GM19351 (cell line): ENCODE measurements around the gene ZNF532.

ENCODE experiments used
- ATAC-seq: cut with Tn5 transposase; IDR thresholded peaks from one replicate; pipeline ENCODE4 v1.9.1; 2021; ENCODE audit warnings: mild to moderate bottlenecking, moderate library complexity; ENCODE audit not compliant: unreplicated experiment

The ZNF532 gene

DNA sequence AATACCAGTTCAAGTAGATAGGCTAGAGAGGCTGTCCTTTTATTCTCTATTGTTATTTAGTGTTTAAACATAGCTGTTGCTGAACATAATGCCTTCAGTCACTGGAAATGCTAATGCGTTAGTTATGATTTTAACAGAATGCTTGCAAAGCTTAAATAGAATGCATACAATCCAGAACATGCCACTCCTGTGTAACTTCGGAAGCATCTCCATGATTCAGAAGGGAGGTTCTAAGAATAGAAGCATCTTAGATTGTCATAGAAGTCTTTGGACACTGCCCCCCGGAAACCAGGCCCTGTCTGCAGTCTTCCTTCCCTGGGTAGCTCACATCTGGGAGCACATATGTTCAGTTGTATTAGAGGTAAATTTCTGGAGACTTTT lies 73.2 kb downstream of the ZNF532 start:
- no peak for ATAC-seq

DNA sequence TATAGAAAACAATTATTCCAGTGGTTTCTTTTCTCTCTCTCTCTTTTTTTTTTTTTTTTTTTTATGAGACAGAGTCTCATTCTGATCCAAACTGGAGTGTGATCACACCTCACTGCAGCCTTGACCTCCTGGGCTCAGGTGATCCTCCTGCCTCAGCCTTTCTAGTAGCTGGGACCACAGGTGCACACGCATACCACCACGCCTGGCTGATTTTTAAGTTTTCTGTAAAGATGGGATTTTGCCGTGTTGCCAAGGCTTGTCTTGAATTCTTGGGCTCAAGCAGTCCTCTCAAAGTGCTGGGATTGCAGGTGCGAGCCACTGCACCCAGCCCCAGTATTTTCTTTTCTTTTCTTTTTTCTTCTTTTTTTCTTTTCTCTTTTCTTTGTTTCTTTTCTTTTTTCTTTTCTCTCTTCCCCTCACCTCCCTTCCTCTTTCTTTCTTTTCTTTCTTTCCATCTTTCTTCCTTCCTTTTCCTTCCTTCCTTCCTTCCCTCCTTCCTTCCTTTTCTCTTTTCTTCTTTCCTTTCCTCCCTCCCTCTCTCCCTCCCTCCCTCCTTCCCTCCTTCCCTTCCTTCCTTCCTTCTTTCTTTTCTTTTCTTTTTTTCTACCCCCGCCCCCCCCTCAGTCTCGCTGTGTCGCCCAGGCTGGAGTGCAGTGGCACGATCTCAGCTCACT lies 76.9 kb downstream of the ZNF532 start:
- ATAC-seq: no peak

DNA sequence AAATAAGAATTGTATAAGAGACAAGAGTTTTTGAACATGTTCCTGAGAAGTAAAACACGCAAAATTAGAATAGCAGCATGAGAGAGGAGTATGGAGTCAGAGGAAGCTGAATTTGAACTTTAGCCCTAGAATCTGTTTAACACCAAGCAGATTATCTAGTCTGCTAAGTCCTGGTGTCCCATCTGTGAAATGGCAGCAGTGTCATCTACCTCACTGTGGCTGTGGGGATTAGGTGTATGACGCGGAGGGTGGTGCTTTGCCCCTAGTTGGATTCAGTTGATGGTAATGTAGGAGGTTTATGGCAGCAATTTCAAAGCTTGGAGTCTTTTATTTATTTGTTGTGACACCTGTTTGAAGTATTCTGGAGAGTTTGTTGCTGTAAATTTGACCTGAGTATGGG lies 79.2 kb downstream of the ZNF532 start:
- ATAC-seq: no peak

DNA sequence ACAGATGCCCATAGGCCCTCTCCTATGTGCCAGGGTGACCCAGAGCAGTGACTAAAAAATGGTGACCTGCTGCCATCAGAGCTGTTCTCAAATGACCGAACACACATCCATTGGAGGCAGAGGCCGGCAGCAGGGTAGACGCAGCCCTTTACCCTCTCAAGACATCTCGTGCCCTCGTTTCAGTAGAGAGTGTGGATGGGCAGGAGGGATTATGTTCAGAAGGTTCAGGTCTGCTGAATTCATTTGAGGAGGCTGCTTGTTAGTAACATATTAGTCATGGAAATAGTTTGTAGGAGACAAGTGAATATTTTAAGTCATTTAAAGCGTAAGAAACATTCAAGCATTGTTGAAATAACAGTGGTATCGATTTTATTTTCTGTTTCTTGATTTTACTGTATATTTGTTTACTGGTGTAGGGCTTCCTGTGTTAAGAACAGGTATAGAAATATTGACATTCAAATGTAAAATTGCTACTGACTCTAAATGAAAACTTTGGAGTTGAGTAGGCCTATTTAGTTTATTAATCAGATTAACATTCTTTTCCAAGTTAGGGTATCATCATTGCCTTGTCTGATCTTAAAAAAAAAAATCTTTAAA lies 82.6 kb downstream of the ZNF532 start:
- no peak for ATAC-seq

DNA sequence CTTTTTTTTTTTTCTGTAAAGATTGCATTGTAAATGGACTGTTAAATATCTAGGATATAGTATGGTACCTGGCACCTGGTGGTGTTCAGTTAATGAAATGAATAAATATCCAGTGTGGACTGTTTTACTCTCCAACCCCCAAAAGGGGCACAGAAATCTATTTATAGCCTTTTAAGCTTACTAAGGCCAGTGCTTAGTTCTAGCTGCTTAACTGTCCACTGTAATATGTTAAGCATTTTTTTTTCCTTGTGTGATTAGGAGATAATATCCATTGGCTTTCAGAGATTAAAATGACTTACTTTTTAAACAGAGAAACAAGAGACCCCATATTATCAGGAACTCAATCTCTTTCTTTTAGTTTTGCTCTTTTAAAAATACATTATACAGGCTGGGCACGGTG lies 84.4 kb downstream of the ZNF532 start:
- ATAC-seq: no peak

DNA sequence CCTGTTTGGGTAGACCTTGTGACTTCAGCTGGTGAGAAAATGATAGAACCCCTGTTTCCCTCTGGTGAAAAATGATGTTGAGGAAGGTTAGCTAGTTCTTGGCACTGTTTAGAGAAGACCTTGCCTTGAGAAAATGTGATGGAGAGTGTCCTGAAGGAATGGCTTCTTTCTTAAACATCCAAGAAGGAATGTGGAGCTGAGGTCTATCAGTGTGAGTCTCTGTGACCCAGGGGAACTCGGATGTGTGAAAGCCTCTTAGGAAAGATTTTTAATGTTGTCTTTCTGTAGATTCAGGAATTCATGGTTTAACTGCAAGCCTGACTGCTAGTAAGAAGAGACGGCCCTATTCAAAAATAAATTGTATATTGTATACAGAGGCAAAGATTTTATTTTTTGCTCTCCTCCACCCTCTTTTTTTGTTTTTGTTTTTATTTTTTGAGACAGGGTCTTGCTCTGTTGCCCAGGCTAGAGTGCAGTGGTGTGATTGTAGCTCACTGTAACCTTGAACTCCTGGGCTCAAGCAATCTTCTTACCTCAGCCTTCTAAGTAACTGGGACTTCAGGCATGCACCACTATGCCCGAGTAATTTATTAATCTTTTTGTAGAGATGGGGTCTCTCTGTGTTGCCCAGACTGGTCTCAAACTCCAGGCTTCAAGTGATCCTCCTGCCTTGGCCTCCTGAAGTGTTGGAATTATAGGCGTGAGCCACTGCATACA lies 87.5 kb downstream of the ZNF532 start:
- no peak for ATAC-seq

DNA sequence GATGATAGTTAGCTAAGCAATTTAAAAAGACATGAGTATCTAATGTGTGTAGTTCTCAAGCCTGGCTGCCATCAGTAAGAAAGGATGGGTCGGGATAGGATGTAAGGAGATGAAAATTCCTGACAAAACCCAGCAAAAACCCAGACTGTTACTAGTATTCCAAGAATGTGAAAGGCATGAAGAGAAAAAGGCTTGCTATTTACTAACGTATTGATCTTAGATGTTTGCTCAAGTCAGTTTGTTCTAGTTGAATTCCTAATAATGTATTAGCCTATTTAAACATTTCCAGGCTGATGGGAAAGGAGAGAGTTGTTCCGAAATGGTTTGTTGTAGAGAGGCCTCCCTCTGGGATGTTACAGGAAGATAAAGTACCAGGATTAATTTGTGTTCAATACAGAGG lies 88.2 kb downstream of the ZNF532 start:
- no peak for ATAC-seq

DNA sequence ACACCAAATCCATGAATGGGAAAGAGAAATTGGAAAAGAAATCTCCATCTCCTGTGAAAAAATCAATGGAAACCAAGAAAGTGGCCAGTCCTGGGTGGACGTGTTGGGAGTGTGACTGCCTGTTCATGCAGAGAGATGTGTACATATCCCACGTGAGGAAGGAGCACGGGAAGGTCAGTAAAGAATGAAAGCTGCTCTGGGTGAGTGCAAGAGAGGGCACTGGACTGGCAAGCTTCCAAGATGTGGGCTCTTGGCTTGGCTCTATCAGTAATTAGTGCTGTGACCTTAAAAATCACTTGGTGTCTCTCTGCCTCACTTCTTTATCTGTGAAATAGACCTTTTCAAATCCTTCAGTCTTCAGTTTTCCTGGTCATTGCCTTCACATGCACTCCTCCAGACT lies 89.0 kb downstream of the ZNF532 start:
- no peak for ATAC-seq

DNA sequence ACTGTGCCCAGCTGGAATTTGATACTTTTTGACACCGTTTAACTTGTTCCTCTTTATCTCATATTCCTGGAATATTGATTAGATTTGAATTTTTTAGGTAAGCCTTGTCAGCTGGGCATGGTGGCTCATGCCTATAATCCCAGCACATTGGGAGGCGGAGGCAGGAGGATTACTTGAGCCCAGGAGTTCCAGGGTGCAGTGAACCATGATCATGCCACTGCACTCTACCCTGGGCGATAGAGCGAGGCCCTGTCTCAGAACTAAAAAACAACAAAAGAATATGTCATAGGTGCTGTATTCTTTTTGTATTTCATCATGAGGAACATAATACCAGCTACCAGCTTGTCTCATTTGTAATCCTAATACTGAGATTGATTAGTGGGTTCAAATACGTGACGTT lies 90.3 kb downstream of the ZNF532 start:
- ATAC-seq: no peak

DNA sequence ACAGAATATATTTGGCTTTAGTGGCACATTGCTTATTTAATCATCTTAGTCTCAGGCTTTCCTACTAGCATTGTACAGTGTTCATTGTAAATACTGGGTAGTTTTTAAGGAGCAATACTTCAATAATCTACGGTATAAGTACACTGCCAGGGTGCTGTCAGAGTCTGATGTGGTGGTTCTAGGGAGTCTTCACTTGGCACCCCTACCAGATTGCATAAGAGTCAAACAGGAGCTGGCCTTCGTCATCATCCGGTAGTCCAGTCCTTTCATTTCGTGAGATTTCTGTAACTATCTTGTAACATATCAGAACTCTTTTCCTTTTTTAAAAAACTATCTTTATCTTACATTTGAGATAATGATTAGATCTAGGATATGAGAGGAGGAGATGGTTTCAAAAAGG lies 91.1 kb downstream of the ZNF532 start:
- no peak for ATAC-seq

DNA sequence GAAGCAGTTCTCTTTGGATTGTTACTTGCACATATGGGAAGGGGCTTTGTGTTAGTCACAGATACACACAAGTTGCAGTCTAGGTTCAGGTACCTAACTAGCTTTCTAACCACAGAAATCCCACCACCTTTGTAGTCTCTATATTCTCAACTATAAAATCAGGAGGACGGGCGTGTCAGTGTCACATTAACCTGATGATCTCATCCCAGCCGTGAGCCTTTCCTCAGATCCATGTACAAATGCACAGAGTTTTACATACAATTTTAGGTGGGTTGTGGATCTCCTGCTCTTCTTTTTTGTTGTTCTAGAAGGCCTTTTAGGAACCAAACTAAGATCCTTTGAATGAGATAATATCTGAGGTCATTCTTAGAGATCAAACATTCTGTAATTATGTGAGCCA lies 94.0 kb downstream of the ZNF532 start:
- no peak for ATAC-seq

DNA sequence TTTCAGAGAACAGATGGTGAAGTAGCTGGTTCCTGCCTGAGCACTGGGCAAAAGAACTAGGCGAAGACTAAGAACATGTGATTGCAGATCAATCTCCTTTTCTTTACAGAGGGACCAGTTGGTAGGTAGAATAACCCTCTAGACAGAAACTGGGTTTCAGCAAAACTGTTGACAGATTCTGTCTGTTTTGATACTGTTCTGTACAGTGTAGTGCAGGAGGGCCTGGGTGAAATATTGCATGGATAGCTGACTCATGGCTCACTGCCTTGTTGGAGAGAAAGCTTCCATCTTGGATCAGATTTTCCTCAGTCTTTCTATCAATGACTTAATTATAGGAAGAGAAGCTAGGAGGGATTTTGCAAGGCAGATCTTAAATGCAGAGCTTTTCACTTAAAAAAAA lies 95.8 kb downstream of the ZNF532 start:
- ATAC-seq: no peak

DNA sequence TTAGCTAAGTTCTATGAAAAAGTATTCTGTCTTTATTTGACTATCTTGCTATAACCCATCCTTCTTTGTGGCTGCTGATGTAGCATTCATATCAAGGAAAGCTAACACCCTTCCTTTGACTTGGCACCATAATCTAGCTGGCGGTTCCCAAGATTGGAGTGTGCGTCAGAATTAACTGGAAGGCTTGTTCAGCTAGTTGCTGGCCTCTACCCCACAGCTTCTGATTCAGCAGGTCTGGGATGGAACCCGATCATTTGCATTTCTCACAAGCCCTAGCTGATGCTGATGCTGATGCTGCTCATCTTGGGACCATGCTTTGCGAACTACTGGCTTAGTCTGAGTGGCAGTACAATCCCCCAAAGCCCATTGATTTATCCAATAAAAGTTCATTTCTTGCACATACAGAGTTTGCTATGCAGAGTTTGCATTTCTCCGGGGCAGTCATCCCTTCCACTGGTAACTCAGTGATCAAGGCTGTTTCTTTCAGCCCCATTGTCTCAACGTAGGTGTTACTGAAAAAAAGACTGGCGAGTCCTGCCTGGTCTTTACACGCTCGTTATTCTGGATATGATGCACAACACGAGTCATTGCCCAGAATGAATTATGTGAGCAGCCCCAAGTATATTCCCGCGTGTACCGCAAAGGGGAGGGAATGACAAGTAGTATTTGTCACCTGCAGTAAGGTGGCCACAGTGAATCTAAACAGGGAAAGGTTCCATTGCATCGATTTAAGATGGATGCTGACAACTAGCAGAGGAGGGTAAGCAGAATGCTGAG lies 96.5 kb downstream of the ZNF532 start:
- ATAC-seq: peak; percentile 47

DNA sequence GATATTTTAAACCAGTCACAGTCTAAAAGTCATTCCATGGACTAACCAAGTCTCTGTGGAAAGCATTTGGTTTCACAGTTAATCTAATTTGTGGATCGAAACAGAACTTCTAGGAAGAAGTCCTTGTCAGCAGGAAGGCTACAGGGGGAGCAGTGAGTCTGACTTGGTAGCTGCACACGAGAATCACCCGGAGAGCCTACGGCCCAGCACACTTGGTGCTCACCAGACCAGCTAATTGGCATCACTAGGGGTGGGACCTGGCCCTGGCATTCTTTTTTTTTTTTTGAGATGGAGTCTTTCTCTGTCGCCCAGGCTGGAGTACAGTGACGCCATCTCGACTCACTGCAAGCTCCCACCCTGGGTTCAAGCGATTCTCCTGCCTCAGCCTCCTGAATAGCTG lies 97.7 kb downstream of the ZNF532 start:
- ATAC-seq: no peak

DNA sequence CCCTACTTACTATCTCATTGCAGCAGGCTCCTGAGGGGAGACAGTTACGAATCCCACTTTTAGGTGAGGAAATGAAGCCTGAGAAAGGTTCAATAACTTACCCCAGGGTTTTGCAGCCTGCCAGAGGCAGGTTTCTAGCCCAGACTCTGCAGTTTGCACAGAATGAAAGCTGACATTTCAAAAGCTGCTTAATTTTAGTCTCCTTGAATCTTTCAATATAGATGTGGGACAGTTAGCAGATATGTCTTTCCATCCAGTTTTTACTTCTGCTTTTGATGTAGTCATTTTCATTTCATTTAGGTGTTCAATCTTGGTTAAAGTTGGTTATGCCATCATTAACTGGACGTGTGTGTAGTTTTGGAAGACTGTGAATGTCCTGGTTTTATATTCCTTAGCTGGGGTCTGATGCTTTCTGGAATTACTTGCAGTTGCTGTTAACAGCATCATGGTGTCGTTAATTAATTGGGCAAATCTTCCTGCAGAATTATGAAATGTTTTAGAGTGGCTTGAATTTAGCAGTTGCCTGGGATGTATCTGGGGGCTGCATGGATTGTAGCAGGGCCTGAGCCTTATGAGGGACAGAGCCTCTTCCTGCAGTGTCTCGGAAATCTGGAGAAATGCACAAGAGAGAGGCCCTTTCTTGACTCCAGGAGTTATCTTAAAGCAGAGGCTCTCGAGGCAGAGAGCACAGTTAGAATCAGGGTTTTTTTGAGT lies 100.8 kb downstream of the ZNF532 start:
- ATAC-seq: no peak

DNA sequence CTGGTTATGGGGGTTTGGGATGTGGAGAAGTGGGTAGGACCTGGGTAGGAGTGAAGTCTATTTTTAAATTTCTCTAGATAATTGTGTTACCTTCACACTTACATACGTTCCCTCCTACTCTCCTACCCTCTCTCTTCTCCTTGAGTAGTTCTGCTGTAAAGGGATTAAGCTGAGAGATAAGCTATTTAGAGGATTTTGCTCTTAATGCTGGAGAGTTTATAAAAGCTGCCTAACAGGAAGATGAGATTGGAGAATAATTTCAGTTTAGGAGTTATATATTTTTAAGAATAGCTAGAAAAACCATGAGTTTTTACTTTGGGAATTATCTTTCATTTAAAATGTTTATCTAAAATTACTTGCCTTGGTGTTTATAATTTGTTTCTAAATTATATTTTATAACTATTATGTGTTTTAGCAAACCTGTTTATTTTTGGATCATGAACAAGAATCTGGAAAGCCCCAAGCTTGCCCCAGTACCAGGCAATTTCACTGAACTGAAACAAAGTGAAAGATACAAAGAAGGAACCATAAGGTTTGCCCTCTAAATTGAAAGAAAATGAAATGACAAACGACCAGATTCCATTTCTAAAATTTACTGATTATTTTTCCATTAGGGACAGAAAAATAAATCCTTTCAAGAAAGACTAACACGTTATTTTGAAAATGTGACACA lies 101.5 kb downstream of the ZNF532 start:
- no peak for ATAC-seq

DNA sequence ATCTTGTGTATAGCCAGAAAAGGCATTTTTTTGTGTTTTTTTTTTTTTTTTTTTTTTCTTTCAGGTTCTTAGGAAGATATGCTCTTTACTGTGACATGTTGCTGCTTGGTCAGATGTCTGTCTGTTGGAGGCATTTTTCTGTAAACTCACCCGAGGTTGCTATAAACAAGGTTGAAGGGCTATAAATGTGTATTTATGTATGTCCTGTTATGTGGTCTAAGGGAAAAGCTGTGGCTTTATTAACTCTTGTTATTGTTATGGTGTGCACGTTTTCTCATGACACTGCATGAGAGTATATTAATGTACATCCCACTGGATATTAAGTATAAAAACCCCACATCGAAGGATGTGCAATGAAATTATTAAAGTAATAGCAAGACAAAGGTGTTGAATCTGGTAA lies 102.0 kb downstream of the ZNF532 start:
- ATAC-seq: no peak

DNA sequence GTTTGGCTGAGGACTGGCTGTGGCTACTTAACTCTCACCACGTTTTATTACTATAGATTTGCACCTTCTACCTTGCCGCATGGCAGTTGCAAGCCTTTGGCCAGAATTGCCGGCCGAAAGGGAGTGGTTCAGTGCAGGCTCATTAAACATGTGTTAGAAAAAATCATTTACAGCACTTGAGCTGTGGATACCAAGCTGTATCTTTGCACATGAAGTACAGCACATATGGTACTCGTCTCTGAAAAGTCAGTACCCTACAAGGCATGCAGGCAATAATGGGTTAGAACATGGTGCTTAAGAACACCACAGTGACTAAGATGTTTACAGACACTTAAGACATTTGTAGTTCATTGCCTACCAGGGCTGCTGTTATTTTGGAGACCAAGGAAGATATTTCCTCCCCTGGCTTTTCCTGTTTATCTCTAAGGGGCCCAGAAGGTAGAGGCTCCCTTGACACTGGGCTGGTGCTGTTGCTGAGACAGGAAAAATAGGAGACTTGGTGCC lies 103.1 kb downstream of the ZNF532 start:
- no peak for ATAC-seq

DNA sequence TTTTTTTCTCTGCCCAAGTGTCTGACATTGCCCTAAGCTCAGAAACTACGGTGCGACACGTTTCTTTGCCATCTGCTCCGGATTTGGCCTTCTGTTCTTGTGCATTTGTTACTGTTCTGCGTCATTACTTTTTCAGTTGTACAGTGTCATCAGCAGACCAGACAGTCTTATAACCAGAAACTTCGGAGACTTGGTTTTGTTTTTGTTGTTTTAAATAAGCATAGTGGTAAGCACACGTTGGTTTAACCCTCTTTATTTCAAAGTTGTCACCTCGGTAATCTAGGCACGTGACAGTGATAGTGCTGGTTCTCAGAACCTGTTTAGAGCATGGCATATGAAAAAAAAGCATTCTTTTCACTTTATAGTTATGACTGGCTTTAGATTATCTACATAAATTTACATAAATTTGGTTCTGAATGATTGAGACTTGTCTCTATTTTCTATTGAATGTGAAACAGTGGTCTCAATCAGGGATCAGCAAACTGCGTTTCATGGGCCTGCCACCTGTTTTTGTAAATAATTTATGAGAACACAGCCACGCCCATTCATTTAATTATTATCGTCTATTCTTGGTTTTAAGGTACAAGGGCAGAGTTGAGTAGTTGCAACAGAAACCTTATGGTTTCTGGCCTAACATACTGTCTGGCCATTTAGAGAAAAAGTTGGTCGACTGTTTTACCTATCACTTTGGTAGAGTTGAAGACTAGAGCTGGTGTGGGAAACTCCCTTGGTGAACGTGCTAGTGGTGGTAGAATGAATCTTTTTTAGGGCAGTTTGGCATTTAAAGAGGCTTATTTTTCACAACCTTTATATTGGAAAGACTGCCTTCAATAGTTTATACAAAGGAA lies 106.5 kb downstream of the ZNF532 start:
- peak; percentile 77 for ATAC-seq
